Type B pancreatic cell (in vitro differentiated cells): ENCODE data around the gene CRKL. TPM values are rescaled to one million over a fixed set of nuclear protein-coding genes. Genes with fewer than 3 reads are reported as not detected.

Experiments
- DNase-seq: peaks from one replicate; pipeline ENCODE4 v3.0.0; 2021; ENCODE audit warnings: mixed read lengths; ENCODE audit not compliant: unreplicated experiment; ENCODE audit errors: extremely low spot score
- H3K27ac Mint-ChIP-seq: 2 replicates; pipeline ENCODE4 v1.8.0; 2021; ENCODE audit warnings: mild to moderate bottlenecking, mixed read lengths
- H3K27me3 Mint-ChIP-seq: 2 replicates; pipeline ENCODE4 v1.8.0; 2021; ENCODE audit warnings: mixed read lengths
- H3K36me3 Mint-ChIP-seq: 2 replicates; pipeline ENCODE4 v1.8.0; 2021; ENCODE audit warnings: mixed read lengths
- H3K4me1 Mint-ChIP-seq: one replicate; pipeline ENCODE4 v1.8.0; 2021; ENCODE audit warnings: mixed read lengths; ENCODE audit not compliant: unreplicated experiment
- H3K4me3 Mint-ChIP-seq: 2 replicates; pipeline ENCODE4 v1.8.0; 2021; ENCODE audit warnings: mild to moderate bottlenecking, mixed read lengths
- H3K9me3 Mint-ChIP-seq: 2 replicates; pipeline ENCODE4 v1.8.0; 2021; ENCODE audit warnings: mixed read lengths
- total RNA-seq: library from RNA; stranded (reverse); gene quantifications from 2 replicates; pipeline ENCODE4 v1.2.1, GENCODE V29; 2021; ENCODE audit warnings: low replicate concordance
- TF ChIP-seq, protein P1 (sequence below): fragments of 200-600 bp; sonication (generic); conservative IDR thresholded peaks from 2 replicates; pipeline ENCODE4 v1.5.0; 2021; ENCODE audit warnings: antibody characterized with exemption, mild to moderate bottlenecking

Gene CRKL
- total RNA-seq, 1 donor from 2014 or later, result 78.1 TPM

DNA sequence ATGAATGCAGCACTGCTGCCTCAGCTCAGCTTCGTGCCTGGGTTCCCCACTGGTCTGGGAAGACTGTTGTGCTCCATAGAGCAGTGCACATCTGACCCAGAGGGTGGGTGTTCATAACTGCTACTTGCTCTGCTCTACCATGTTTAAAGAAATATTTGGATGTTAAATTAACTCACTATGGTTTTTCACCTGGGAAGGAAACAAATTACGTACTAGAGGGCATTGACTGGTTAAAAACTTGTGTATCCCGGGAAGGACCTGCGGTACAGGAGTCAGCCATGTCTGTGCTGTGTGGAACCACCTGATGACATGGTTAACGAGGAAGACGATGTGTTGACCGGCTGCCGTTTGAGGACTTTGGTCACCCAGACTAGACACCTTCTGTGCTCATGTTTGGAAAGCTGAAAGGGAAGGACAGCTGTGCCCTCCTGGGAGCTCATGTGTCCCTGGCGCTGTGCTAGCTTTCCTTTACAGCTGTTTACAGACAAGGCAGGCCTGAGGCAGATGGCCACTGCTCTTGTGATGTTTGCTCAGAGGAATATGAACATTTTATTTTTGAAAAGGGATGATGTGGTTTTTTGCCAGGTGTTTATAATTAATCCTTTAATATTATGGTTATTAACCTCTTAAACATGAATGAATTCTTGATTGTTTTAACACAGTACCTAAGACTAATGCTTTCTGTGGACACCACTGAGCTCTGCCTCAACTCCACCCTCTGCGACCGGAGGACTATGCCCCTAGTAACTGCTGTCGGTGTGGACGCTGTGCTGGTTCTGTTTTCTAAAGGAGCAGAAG is 35.5 kb downstream of the CRKL start:
- no peak for DNase-seq
- Mint-ChIP-seq H3K27me3 (peaks cover 5% of the 10 kb centered on the region), H3K9me3 (no peaks in the 10 kb centered on the region), H3K4me1 (peaks cover 22% of the 10 kb centered on the region), H3K27ac (peak overlapping the region; percentile 68), H3K4me3 (peak overlapping the region; percentile 24), H3K36me3 (peaks cover 14% of the 10 kb centered on the region)
- TF ChIP-seq, protein P1, sequence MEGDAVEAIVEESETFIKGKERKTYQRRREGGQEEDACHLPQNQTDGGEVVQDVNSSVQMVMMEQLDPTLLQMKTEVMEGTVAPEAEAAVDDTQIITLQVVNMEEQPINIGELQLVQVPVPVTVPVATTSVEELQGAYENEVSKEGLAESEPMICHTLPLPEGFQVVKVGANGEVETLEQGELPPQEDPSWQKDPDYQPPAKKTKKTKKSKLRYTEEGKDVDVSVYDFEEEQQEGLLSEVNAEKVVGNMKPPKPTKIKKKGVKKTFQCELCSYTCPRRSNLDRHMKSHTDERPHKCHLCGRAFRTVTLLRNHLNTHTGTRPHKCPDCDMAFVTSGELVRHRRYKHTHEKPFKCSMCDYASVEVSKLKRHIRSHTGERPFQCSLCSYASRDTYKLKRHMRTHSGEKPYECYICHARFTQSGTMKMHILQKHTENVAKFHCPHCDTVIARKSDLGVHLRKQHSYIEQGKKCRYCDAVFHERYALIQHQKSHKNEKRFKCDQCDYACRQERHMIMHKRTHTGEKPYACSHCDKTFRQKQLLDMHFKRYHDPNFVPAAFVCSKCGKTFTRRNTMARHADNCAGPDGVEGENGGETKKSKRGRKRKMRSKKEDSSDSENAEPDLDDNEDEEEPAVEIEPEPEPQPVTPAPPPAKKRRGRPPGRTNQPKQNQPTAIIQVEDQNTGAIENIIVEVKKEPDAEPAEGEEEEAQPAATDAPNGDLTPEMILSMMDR, result no peak

DNA sequence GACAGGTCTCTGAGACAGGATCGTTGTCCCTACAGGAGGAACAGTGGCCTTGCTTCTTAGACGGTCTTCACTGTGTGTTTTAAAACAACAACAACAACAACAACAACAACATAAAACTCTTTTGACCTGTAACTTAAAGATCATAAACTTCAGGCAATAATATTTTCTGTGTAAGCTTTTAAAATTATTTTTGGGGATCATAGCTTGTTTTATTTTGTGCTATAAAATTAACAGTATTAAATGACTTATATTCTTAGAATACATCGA is 36.1 kb downstream of the CRKL start:
- Mint-ChIP-seq H3K4me1 (peaks cover 17% of the 10 kb centered on the region), H3K36me3 (peaks cover 14% of the 10 kb centered on the region), H3K27me3 (peaks cover 10% of the 10 kb centered on the region), H3K27ac (no peak overlapping the region), H3K4me3 (no peak overlapping the region), H3K9me3 (no peaks in the 10 kb centered on the region)
- no peak for DNase-seq
- TF ChIP-seq, protein P1, result no peak

DNA sequence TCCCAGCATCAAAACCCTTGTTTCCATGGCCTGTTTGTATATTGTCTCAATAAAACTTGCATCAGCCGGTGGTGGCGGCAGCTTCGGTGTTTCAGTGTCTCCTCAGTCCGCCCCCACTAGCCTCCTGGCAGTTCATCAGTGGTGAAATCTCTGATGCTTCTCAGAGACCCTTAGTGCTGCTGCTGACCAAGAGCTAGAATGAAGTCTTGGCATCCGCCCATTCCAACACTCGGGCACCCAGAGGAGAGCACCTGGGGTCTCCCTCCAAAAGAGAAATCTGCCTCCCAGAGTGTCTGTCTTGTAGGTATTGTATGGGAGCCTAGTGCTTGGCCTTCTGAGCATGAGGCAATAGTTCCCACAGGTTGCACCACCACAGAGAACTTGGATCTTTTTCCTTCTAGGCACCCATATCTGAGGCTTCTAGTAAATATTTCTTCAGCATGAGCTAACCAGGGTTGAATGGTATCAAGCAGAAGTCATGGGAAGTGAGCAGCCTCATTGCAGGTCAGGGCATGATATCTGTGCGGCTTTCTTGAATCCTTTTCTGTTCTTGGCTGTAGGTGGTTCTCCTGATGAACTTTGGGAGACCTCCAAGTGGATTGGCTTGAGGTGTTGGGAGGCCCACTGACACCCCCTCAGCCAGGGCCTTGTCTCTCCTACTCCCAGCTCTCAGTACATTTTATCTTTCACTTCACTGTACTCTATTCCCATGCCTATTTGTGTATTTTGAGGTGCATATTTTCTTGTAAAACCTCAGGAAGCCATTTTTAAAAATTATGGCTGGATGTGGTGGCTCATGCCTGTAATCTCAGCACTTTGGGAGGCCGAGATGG is 36.7 kb downstream of the CRKL start:
- H3K27ac Mint-ChIP-seq, result peak overlapping the region; percentile 39
- no peaks in the 10 kb centered on the region for H3K9me3 Mint-ChIP-seq
- peaks cover 16% of the 10 kb centered on the region for H3K4me1 Mint-ChIP-seq
- H3K4me3 Mint-ChIP-seq, result no peak overlapping the region
- H3K27me3 Mint-ChIP-seq, result peaks cover 11% of the 10 kb centered on the region
- TF ChIP-seq, protein P1, result no peak
- no peak for DNase-seq
- peaks cover 14% of the 10 kb centered on the region for H3K36me3 Mint-ChIP-seq

DNA sequence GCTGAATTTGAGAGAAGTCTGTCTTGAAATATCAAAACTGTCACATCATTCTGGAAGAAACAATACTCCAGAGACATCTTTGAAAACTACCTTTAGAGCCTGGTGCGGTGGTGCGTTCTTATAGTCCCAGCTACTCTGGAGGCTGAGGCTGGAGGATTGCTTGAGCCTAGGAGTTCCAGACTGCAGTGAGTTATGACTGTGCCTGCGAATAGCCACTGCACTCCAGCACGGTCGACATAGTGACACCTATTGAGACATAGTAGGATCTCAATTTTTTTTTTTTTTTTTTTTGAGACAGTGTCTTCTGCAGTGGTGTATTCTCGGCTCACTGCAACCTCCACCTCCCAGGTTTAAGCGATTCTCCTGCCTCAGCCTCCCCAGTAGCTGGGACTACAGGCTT is 38.3 kb downstream of the CRKL start:
- no peaks in the 10 kb centered on the region for H3K9me3 Mint-ChIP-seq
- peaks cover 5% of the 10 kb centered on the region for H3K36me3 Mint-ChIP-seq
- H3K27ac Mint-ChIP-seq, result no peak overlapping the region
- TF ChIP-seq, protein P1, result no peak
- H3K4me1 Mint-ChIP-seq, result peaks cover 16% of the 10 kb centered on the region
- H3K27me3 Mint-ChIP-seq, result peaks cover 11% of the 10 kb centered on the region
- DNase-seq, result no peak
- H3K4me3 Mint-ChIP-seq, result no peak overlapping the region

DNA sequence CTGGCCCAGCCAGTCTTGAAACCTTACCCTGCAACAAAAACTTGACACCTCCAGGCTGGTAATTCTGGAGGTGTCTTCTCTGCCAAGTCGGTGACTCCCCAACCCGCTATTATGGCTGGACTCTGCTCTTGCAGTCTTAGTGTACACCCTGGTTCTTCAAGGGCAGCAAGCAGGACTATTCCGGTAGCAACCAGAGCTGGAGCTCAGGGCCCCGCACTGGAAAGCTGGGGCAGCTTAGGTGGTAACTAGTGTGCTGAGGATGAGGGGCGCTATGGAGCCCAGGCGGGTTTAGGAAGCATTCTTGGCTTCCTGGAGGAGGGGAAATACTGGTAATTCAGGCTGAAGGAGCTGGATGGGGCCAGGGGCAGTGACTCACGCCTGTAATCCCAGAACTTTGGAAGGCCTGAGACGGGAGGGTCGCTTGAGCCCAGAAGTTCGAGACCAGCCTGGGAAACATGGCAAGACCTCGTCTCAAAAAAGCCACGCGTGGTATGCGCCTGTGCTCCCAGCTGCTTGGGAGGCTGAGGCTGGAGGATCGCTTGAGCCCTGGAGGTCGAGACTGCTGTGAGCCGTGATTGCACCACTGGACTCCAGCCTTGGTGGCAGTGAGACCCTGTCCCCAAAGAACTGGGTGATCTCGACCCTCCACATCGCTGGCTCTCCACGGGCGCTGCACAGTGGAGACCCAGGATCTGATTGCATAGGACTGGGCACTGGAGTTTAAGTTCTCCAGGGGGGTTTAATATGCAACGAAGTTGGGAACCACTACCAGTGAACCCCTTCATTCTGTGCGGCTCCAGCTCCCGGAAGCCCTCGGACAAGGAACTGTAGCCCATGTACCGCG is 39.3 kb downstream of the CRKL start:
- DNase-seq, result no peak
- H3K36me3 Mint-ChIP-seq, result peaks cover 5% of the 10 kb centered on the region
- peaks cover 10% of the 10 kb centered on the region for H3K4me1 Mint-ChIP-seq
- H3K27me3 Mint-ChIP-seq, result peaks cover 11% of the 10 kb centered on the region
- H3K9me3 Mint-ChIP-seq, result no peaks in the 10 kb centered on the region
- H3K27ac Mint-ChIP-seq, result peak overlapping the region; percentile 77
- peak overlapping the region; percentile 86 for H3K4me3 Mint-ChIP-seq
- TF ChIP-seq, protein P1, result no peak
